OCI-LY3 (cell line): ENCODE data around the gene KBTBD13.

Experiments
- H2AFZ ChIP-seq: fragments of 200-600, 300-600 bp; shearing (Covaris generic); 2 replicates; pipeline ENCODE4 v1.6.0; 2014; ENCODE audit warnings: antibody characterized with exemption, low read depth, low read length
- H3K27ac ChIP-seq: fragments of 200-600, 300-600 bp; sonication (generic); 2 replicates; pipeline ENCODE4 v1.5.1; 2014; ENCODE audit warnings: mild to moderate bottlenecking, low read length, moderate library complexity, mixed read lengths
- H3K27me3 ChIP-seq: fragments of 200-600, 300-600 bp; sonication (generic); 2 replicates; pipeline ENCODE4 v1.6.1; 2014; ENCODE audit warnings: low read depth, low read length, mixed read lengths
- H3K36me3 ChIP-seq: fragments of 200-600, 300-600 bp; sonication (generic); replicated peaks from 2 replicates; pipeline ENCODE3; 2014; ENCODE audit warnings: low read depth, low read length, mixed read lengths
- H3K4me1 ChIP-seq: fragments of 300-600, 200-600 bp; sonication (generic); 2 replicates; pipeline ENCODE4 v1.6.1; 2014; ENCODE audit warnings: low read length, mixed read lengths
- H3K4me2 ChIP-seq: fragments of 200-600, 300-600 bp; sonication (generic); 2 replicates; pipeline ENCODE4 v1.6.1; 2014; ENCODE audit warnings: low read length, mixed read lengths
- H3K4me3 ChIP-seq: fragments of 300-600, 200-600 bp; sonication (generic); 2 replicates; pipeline ENCODE4 v1.5.1; 2014; ENCODE audit warnings: antibody characterized with exemption, mild to moderate bottlenecking, low read length, moderate library complexity
- H3K79me2 ChIP-seq: fragments of 300-600, 200-600 bp; shearing (Covaris generic); 2 replicates; pipeline ENCODE4 v1.6.1; 2014; ENCODE audit warnings: mild to moderate bottlenecking, low read length, mixed read lengths
- H3K9ac ChIP-seq: fragments of 300-600, 200-600 bp; shearing (Covaris generic); 2 replicates; pipeline ENCODE4 v1.6.0; 2014; ENCODE audit warnings: mild to moderate bottlenecking, low read length, moderate library complexity
- H3K9me3 ChIP-seq: fragments of 200-600, 300-600 bp; shearing (Covaris generic); 2 replicates; pipeline ENCODE4 v1.6.1; 2014; ENCODE audit warnings: low read length, mixed read lengths; ENCODE audit not compliant: insufficient read depth
- H4K20me1 ChIP-seq: fragments of 200-600, 300-600 bp; sonication (generic); 2 replicates; pipeline ENCODE4 v1.6.1; 2016; ENCODE audit warnings: low read length, mixed read lengths; ENCODE audit not compliant: insufficient read depth
- CTCF ChIP-seq: fragments of 200-600, 300-600 bp; sonication (generic); IDR thresholded peaks from 2 replicates; pipeline ENCODE4 v1.5.1; 2014; ENCODE audit warnings: antibody characterized with exemption, low read length, low read depth
- EZH2phosphoT487 ChIP-seq: fragments of 200-600 bp; shearing (Covaris generic); IDR thresholded peaks from 2 replicates; pipeline ENCODE4 v1.6.1; 2018; ENCODE audit warnings: antibody characterized with exemption, mixed run types, low read depth

Gene KBTBD13

GRCh38 chr15:65081758-65082157, 5.2 kb downstream of the KBTBD13 start:
- H3K4me1 ChIP-seq, result no peaks in the 10 kb centered on the region
- peaks cover 46% of the 10 kb centered on the region for H3K27me3 ChIP-seq
- no peaks in the 10 kb centered on the region for H3K79me2 ChIP-seq
- H3K4me3 ChIP-seq, result no peak overlapping the region
- H3K9ac ChIP-seq, result no peak overlapping the region
- TF ChIP-seq CTCF (no peak), EZH2phosphoT487 (no peak)
- H3K27ac ChIP-seq, result no peak overlapping the region
- no peak overlapping the region for H2AFZ ChIP-seq
- H3K9me3 ChIP-seq, result no peaks in the 10 kb centered on the region
- no peaks in the 10 kb centered on the region for H4K20me1 ChIP-seq
- H3K4me2 ChIP-seq, result no peak overlapping the region
- no peaks in the 10 kb centered on the region for H3K36me3 ChIP-seq

- Histone ChIP-seq H3K4me2 (no peak overlapping the region), H2AFZ (no peak overlapping the region), H3K9ac (no peak overlapping the region)
These were observed 5.9 kb downstream of the KBTBD13 start for GRCh38 chr15:65082303-65082953.

GRCh38 chr15:65083262-65083701, 6.7 kb downstream of the KBTBD13 start:
- H3K4me3 ChIP-seq, result no peak overlapping the region
- peaks cover 46% of the 10 kb centered on the region for H3K27me3 ChIP-seq
- no peaks in the 10 kb centered on the region for H3K4me1 ChIP-seq
- H4K20me1 ChIP-seq, result no peaks in the 10 kb centered on the region
- no peaks in the 10 kb centered on the region for H3K36me3 ChIP-seq
- no peaks in the 10 kb centered on the region for H3K79me2 ChIP-seq
- no peak overlapping the region for H2AFZ ChIP-seq
- no peaks in the 10 kb centered on the region for H3K9me3 ChIP-seq
- TF ChIP-seq EZH2phosphoT487 (no peak), CTCF (no peak)
- H3K27ac ChIP-seq, result no peak overlapping the region
- H3K9ac ChIP-seq, result no peak overlapping the region
- H3K4me2 ChIP-seq, result no peak overlapping the region

More at GRCh38 chr15:65082303-65082953, 5.9 kb downstream of the KBTBD13 start:
- Histone ChIP-seq H3K27ac (no peak overlapping the region), H3K27me3 (peaks cover 46% of the 10 kb centered on the region), H3K9me3 (no peaks in the 10 kb centered on the region), H3K4me1 (no peaks in the 10 kb centered on the region), H3K4me3 (no peak overlapping the region), H3K79me2 (no peaks in the 10 kb centered on the region), H3K36me3 (no peaks in the 10 kb centered on the region), H4K20me1 (no peaks in the 10 kb centered on the region)
- no peak for TF ChIP-seq CTCF
- no peak for TF ChIP-seq EZH2phosphoT487

- H4K20me1 ChIP-seq, result no peaks in the 10 kb centered on the region
- H3K27ac ChIP-seq, result no peak overlapping the region
- H3K4me3 ChIP-seq, result no peak overlapping the region
- H3K4me1 ChIP-seq, result no peaks in the 10 kb centered on the region
- no peaks in the 10 kb centered on the region for H3K36me3 ChIP-seq
- H3K27me3 ChIP-seq, result peaks cover 44% of the 10 kb centered on the region
- no peaks in the 10 kb centered on the region for H3K9me3 ChIP-seq
- H3K4me2 ChIP-seq, result no peak overlapping the region
- no peak overlapping the region for H3K9ac ChIP-seq
- no peaks in the 10 kb centered on the region for H3K79me2 ChIP-seq
- TF ChIP-seq EZH2phosphoT487, result no peak
- no peak for TF ChIP-seq CTCF
- no peak overlapping the region for H2AFZ ChIP-seq
These were observed 8.1 kb downstream of the KBTBD13 start for GRCh38 chr15:65084500-65085206.
